Smooth muscle cell (in vitro differentiated cells): Measurements from ENCODE around the gene FXYD5. TPM values are rescaled to one million over a fixed set of nuclear protein-coding genes. Genes with fewer than 3 reads are reported as not detected.

Experiments
- DNase-seq: peaks from one replicate; lab custom pipeline; 2025; ENCODE audit not compliant: unreplicated experiment; lab: John Stamatoyannopoulos, UW
- H2AFZ ChIP-seq: fragments of 200-600 bp; sonication (generic); 2 replicates; pipeline ENCODE4 v1.6.0; 2016; ENCODE audit warnings: antibody characterized with exemption, low read depth, mild to moderate bottlenecking
- H3F3A ChIP-seq: fragments of 200-600 bp; sonication (generic); 2 replicates; pipeline ENCODE4 v1.6.0; 2017; ENCODE audit warnings: antibody characterized with exemption, low read depth
- H3K27ac ChIP-seq: fragments of 200-600 bp; sonication (generic); 2 replicates; pipeline ENCODE4 v1.5.1; 2016; ENCODE audit warnings: low read depth, mild to moderate bottlenecking
- H3K27me3 ChIP-seq: fragments of 200-600 bp; sonication (generic); 2 replicates; pipeline ENCODE4 v1.6.1; 2016; ENCODE audit warnings: low read depth, mild to moderate bottlenecking
- H3K36me3 ChIP-seq: fragments of 200-600 bp; sonication (generic); 2 replicates; pipeline ENCODE4 v1.5.1; 2016; ENCODE audit warnings: low read depth
- H3K4me1 ChIP-seq: fragments of 200-600 bp; sonication (generic); 2 replicates; pipeline ENCODE4 v1.5.1; 2016; ENCODE audit warnings: low read depth
- H3K4me2 ChIP-seq: fragments of 200-600 bp; sonication (generic); 2 replicates; pipeline ENCODE4 v1.6.0; 2016; ENCODE audit warnings: mild to moderate bottlenecking
- H3K4me3 ChIP-seq: fragments of 200-600 bp; sonication (generic); 2 replicates; pipeline ENCODE4 v1.5.1; 2016; ENCODE audit warnings: mild to moderate bottlenecking
- H3K79me2 ChIP-seq: fragments of 200-600 bp; sonication (generic); 2 replicates; pipeline ENCODE4 v1.6.0; 2016; ENCODE audit warnings: low read depth, mild to moderate bottlenecking
- H3K9ac ChIP-seq: fragments of 200-600 bp; sonication (generic); 2 replicates; pipeline ENCODE4 v1.6.0; 2016; ENCODE audit warnings: low read depth
- H3K9me3 ChIP-seq: fragments of 200-600 bp; sonication (generic); replicated peaks from 2 replicates; pipeline ENCODE4 v1.5.1; 2016; ENCODE audit warnings: low read depth
- H4K20me1 ChIP-seq: fragments of 200-600 bp; sonication (generic); 2 replicates; pipeline ENCODE4 v1.6.0; 2016; ENCODE audit warnings: low read depth
- CTCF ChIP-seq: fragments of 200-600 bp; sonication (generic); IDR thresholded peaks from 2 replicates; pipeline ENCODE4 v1.5.1; 2017; ENCODE audit warnings: borderline replicate concordance, mild to moderate bottlenecking, antibody characterized with exemption; ENCODE audit not compliant: insufficient read depth, poor library complexity, severe bottlenecking
- WGBS: methylation state at CpG from one replicate; pipeline ENCODE4 v1.1.7; 2016; ENCODE audit warnings: low lambda C conversion rate; 5-methylcytosine and 5-hydroxymethylcytosine counted together
- polyA plus RNA-seq: library from polyadenylated mRNA; unstranded; fragments of >200 nt; fragmentation: Nextera tagmentation; extraction: Ambion mirVana; gene quantifications from 2 replicates; pipeline ENCODE4 v1.2.1, GENCODE V29; 2016
- total RNA-seq: library from RNA; depleted of rRNA; stranded (reverse); fragments of >200 nt; gene quantifications from 2 replicates; pipeline ENCODE4 v1.2.3, GENCODE V29; 2014

Gene FXYD5
- total and polyA plus RNA-seq, 2 experiments from 2014 or later: 133 to 205 TPM

- 84% methylated on average over 6 of the region's 6 CpGs for WGBS
- no peaks in the 10 kb centered on the region for H3F3A ChIP-seq
- no peaks in the 10 kb centered on the region for H3K9me3 ChIP-seq
- H3K36me3 ChIP-seq: no peaks in the 10 kb centered on the region
- TF ChIP-seq CTCF: no peak
- H3K4me1 ChIP-seq: no peaks in the 10 kb centered on the region
- no peaks in the 10 kb centered on the region for H3K27me3 ChIP-seq
- no peaks in the 10 kb centered on the region for H4K20me1 ChIP-seq
- no peaks in the 10 kb centered on the region for H3K79me2 ChIP-seq
- no peak for DNase-seq
- H3K27ac ChIP-seq: no peak overlapping the region
- H3K4me3 ChIP-seq: no peak overlapping the region
- H2AFZ ChIP-seq: no peak overlapping the region
- H3K4me2 ChIP-seq: no peak overlapping the region
- H3K9ac ChIP-seq: no peak overlapping the region
These were observed 19.7 kb downstream of the FXYD5 start for GRCh38 chr19:35174226-35174625.

GRCh38 chr19:35176181-35176570 is 21.6 kb downstream of the FXYD5 start:
- Histone ChIP-seq H4K20me1 (no peaks in the 10 kb centered on the region), H3K4me3 (no peak overlapping the region), H3K4me1 (no peaks in the 10 kb centered on the region), H3K4me2 (no peak overlapping the region), H3K27ac (no peak overlapping the region), H3K36me3 (no peaks in the 10 kb centered on the region), H3K27me3 (no peaks in the 10 kb centered on the region), H3F3A (no peaks in the 10 kb centered on the region), H3K9ac (no peak overlapping the region), H3K79me2 (no peaks in the 10 kb centered on the region), H3K9me3 (no peaks in the 10 kb centered on the region), H2AFZ (no peak overlapping the region)
- no peak for TF ChIP-seq CTCF
- DNase-seq: no peak
- WGBS: 87% methylated on average over 3 of the region's 3 CpGs

- no peak overlapping the region for H3K4me3 ChIP-seq
- H2AFZ ChIP-seq: no peak overlapping the region
- H4K20me1 ChIP-seq: no peaks in the 10 kb centered on the region
- DNase-seq: no peak
- 77% methylated on average over 7 of the region's 7 CpGs for WGBS
- no peaks in the 10 kb centered on the region for H3K27me3 ChIP-seq
- no peaks in the 10 kb centered on the region for H3K9me3 ChIP-seq
- H3K4me2 ChIP-seq: no peak overlapping the region
- no peak overlapping the region for H3K27ac ChIP-seq
- no peaks in the 10 kb centered on the region for H3K4me1 ChIP-seq
- no peak for TF ChIP-seq CTCF
- no peaks in the 10 kb centered on the region for H3F3A ChIP-seq
- H3K36me3 ChIP-seq: no peaks in the 10 kb centered on the region
- no peaks in the 10 kb centered on the region for H3K79me2 ChIP-seq
- no peak overlapping the region for H3K9ac ChIP-seq
These were observed 23.1 kb downstream of the FXYD5 start for GRCh38 chr19:35177377-35178274.

GRCh38 chr19:35178701-35179100 is 24.2 kb downstream of the FXYD5 start:
- no peak overlapping the region for H2AFZ ChIP-seq
- no peak for TF ChIP-seq CTCF
- no peaks in the 10 kb centered on the region for H3K36me3 ChIP-seq
- no peak overlapping the region for H3K27ac ChIP-seq
- no peaks in the 10 kb centered on the region for H3K4me1 ChIP-seq
- H4K20me1 ChIP-seq: no peaks in the 10 kb centered on the region
- no peaks in the 10 kb centered on the region for H3F3A ChIP-seq
- H3K9me3 ChIP-seq: no peaks in the 10 kb centered on the region
- no peak overlapping the region for H3K9ac ChIP-seq
- no peak overlapping the region for H3K4me2 ChIP-seq
- 75% methylated on average over 2 of the region's 2 CpGs for WGBS
- no peaks in the 10 kb centered on the region for H3K27me3 ChIP-seq
- DNase-seq: no peak
- no peaks in the 10 kb centered on the region for H3K79me2 ChIP-seq
- no peak overlapping the region for H3K4me3 ChIP-seq
